ENCODE results near the gene DUSP9.

GRCh38 chrX:153628665-153629064 lies 18.3 kb upstream of the DUSP9 start:
- no peak for TF ChIP-seq CTCF (IDR thresholded peaks at IDR 0.05)
- TF ChIP-seq EZH2 (IDR thresholded peaks at IDR 0.05), result no peak
